WTC11 (cell line): ENCODE measurements around the gene ATG4C. TPM values are rescaled to one million over a fixed set of nuclear protein-coding genes. Genes with fewer than 3 reads are reported as not detected.

Experiments
- ATAC-seq: fragments of 200-7000 bp; cut with Tn5 transposase; 2 replicates; pipeline ENCODE4 v1.10.0; 2021; ENCODE audit warnings: mild to moderate bottlenecking, moderate library complexity
- CTCF ChIA-PET: fragments of 300-600 bp; sonication (Branson Sonifier 250); formaldehyde crosslinking; loops from one replicate; lab custom pipeline; 2021; ENCODE audit warnings: antibody characterized with exemption; lab: Charles Lee
- POLR2A ChIA-PET: fragments of 350-600 bp; sonication (Branson Sonifier 250); formaldehyde crosslinking; loops from one replicate; lab custom pipeline; 2021; ENCODE audit warnings: antibody characterized with exemption; lab: Charles Lee
- DNase-seq: peaks from one replicate; pipeline ENCODE4 v3.0.0; 2021; ENCODE audit warnings: low spot score
- H3K27ac Mint-ChIP-seq: 2 replicates; pipeline ENCODE4 v1.8.0; 2021; ENCODE audit warnings: mixed read lengths
- H3K27me3 Mint-ChIP-seq: 2 replicates; pipeline ENCODE4 v1.8.0; 2021; ENCODE audit warnings: low read depth, mild to moderate bottlenecking, moderate library complexity, mixed read lengths
- H3K36me3 Mint-ChIP-seq: 2 replicates; pipeline ENCODE4 v1.8.0; 2021; ENCODE audit warnings: mixed read lengths
- H3K4me1 Mint-ChIP-seq: 2 replicates; pipeline ENCODE4 v1.8.0; 2022; ENCODE audit warnings: mixed read lengths
- H3K4me3 Mint-ChIP-seq: 2 replicates; pipeline ENCODE4 v1.8.0; 2021; ENCODE audit warnings: mild to moderate bottlenecking, moderate library complexity, mixed read lengths
- H3K9me3 Mint-ChIP-seq: 2 replicates; pipeline ENCODE4 v1.8.0; 2021; ENCODE audit warnings: mixed read lengths
- ATF1 ChIP-seq: sonication (generic); formaldehyde crosslinking; IDR thresholded peaks from 2 replicates; pipeline ENCODE4 v1.8.1; 2023; ENCODE audit warnings: mild to moderate bottlenecking, moderate library complexity, missing genetic modification reagents
- CREB1 ChIP-seq: sonication (generic); formaldehyde crosslinking; IDR thresholded peaks from 2 replicates; pipeline ENCODE4 v1.8.0; 2023; ENCODE audit warnings: mild to moderate bottlenecking, missing genetic modification reagents
- EMX1 ChIP-seq: fragments of 250-450 bp; sonication (Bioruptor Pico); IDR thresholded peaks from 2 replicates; pipeline ENCODE4 v1.8.0; 2021; ENCODE audit warnings: mild to moderate bottlenecking
- ESRRA ChIP-seq: sonication (generic); formaldehyde crosslinking; IDR thresholded peaks from 2 replicates; pipeline ENCODE4 v1.8.1; 2022; ENCODE audit warnings: mild to moderate bottlenecking, missing genetic modification reagents, borderline replicate concordance
- ETV6 ChIP-seq: sonication (generic); formaldehyde crosslinking; IDR thresholded peaks from 2 replicates; pipeline ENCODE4 v1.8.1; 2022; ENCODE audit warnings: mild to moderate bottlenecking, missing genetic modification reagents
- FOXK1 ChIP-seq: sonication (generic); formaldehyde crosslinking; IDR thresholded peaks from 2 replicates; pipeline ENCODE4 v1.8.0; 2022; ENCODE audit warnings: mild to moderate bottlenecking, moderate library complexity, missing genetic modification reagents
- GRHL2 ChIP-seq: fragments of 250-450 bp; sonication (Bioruptor Pico); IDR thresholded peaks from 2 replicates; pipeline ENCODE4 v1.8.0; 2022; ENCODE audit warnings: mild to moderate bottlenecking, moderate library complexity; ENCODE audit not compliant: insufficient replicate concordance, severe bottlenecking
- KAT7 ChIP-seq: sonication (generic); formaldehyde crosslinking; IDR thresholded peaks from 2 replicates; pipeline ENCODE4 v1.8.1; 2023; ENCODE audit warnings: missing genetic modification reagents, mild to moderate bottlenecking, borderline replicate concordance
- NFE2L1 ChIP-seq: sonication (generic); formaldehyde crosslinking; IDR thresholded peaks from 2 replicates; pipeline ENCODE4 v1.8.1; 2023; ENCODE audit warnings: missing genetic modification reagents
- RORB ChIP-seq: fragments of 250-450 bp; sonication (Bioruptor Pico); IDR thresholded peaks from 2 replicates; pipeline ENCODE4 v1.9.0; 2021; ENCODE audit warnings: mild to moderate bottlenecking
- SOX15 ChIP-seq: fragments of 250-450 bp; sonication (Bioruptor Pico); IDR thresholded peaks from 2 replicates; pipeline ENCODE4 v1.9.0; 2021; ENCODE audit warnings: mild to moderate bottlenecking
- SP1 ChIP-seq: sonication (generic); formaldehyde crosslinking; conservative IDR thresholded peaks from 2 replicates; pipeline ENCODE4 v1.8.1; 2022; ENCODE audit warnings: missing genetic modification reagents
- TCF7 ChIP-seq: sonication (generic); formaldehyde crosslinking; IDR thresholded peaks from 2 replicates; pipeline ENCODE4 v1.8.0; 2022; ENCODE audit warnings: mild to moderate bottlenecking, low read depth, missing genetic modification reagents, moderate library complexity
- TEAD4 ChIP-seq: sonication (generic); formaldehyde crosslinking; IDR thresholded peaks from 2 replicates; pipeline ENCODE4 v1.8.0; 2022; ENCODE audit warnings: mild to moderate bottlenecking, missing genetic modification reagents
- ZNF121 ChIP-seq: sonication (generic); formaldehyde crosslinking; IDR thresholded peaks from 2 replicates; pipeline ENCODE4 v1.8.0; 2023; ENCODE audit warnings: missing genetic modification reagents
- ZNF138 ChIP-seq: sonication (generic); formaldehyde crosslinking; conservative IDR thresholded peaks from 2 replicates; pipeline ENCODE4 v1.8.1; 2022; ENCODE audit warnings: mild to moderate bottlenecking, moderate library complexity, missing genetic modification reagents
- ZNF317 ChIP-seq: sonication (generic); formaldehyde crosslinking; IDR thresholded peaks from 2 replicates; pipeline ENCODE4 v1.8.1; 2023; ENCODE audit warnings: low read depth, mild to moderate bottlenecking, moderate library complexity, missing genetic modification reagents, borderline replicate concordance
- ZNF671 ChIP-seq: fragments of 250-450 bp; sonication (Bioruptor Pico); IDR thresholded peaks from 2 replicates; pipeline ENCODE4 v1.8.0; 2021; ENCODE audit warnings: mild to moderate bottlenecking
- total RNA-seq: library from RNA; stranded (reverse); gene quantifications from 3 replicates; pipeline ENCODE4 v1.2.3, GENCODE V29; 2021
- TF ChIP-seq, protein P1 (sequence below): sonication (generic); formaldehyde crosslinking; IDR thresholded peaks from 2 replicates; pipeline ENCODE4 v1.8.1; 2022; ENCODE audit warnings: low read depth, mild to moderate bottlenecking, moderate library complexity, missing genetic modification reagents, borderline replicate concordance
- TF ChIP-seq, protein P2 (sequence below): fragments of 250-450 bp; sonication (Bioruptor Pico); IDR thresholded peaks from 2 replicates; pipeline ENCODE4 v1.9.0; 2021; ENCODE audit warnings: mild to moderate bottlenecking
- TF ChIP-seq, protein P3 (sequence below): sonication (generic); formaldehyde crosslinking; IDR thresholded peaks from 2 replicates; pipeline ENCODE4 v1.8.0; 2022; ENCODE audit warnings: mild to moderate bottlenecking, missing genetic modification reagents
- TF ChIP-seq, protein P4 (sequence below): sonication (generic); formaldehyde crosslinking; IDR thresholded peaks from 2 replicates; pipeline ENCODE4 v1.8.0; 2022; ENCODE audit warnings: mild to moderate bottlenecking, missing genetic modification reagents
- TF ChIP-seq, protein P5 (sequence below): sonication (generic); formaldehyde crosslinking; IDR thresholded peaks from 2 replicates; pipeline ENCODE4 v1.8.1; 2022; ENCODE audit warnings: mild to moderate bottlenecking, moderate library complexity, missing genetic modification reagents
- TF ChIP-seq, protein P6 (sequence below): sonication (generic); formaldehyde crosslinking; IDR thresholded peaks from 2 replicates; pipeline ENCODE4 v1.8.1; 2023; ENCODE audit warnings: mild to moderate bottlenecking, missing genetic modification reagents, borderline replicate concordance

ATG4C gene
- total RNA-seq, 1 experiment from 2014 or later = 16.6 TPM

DNA sequence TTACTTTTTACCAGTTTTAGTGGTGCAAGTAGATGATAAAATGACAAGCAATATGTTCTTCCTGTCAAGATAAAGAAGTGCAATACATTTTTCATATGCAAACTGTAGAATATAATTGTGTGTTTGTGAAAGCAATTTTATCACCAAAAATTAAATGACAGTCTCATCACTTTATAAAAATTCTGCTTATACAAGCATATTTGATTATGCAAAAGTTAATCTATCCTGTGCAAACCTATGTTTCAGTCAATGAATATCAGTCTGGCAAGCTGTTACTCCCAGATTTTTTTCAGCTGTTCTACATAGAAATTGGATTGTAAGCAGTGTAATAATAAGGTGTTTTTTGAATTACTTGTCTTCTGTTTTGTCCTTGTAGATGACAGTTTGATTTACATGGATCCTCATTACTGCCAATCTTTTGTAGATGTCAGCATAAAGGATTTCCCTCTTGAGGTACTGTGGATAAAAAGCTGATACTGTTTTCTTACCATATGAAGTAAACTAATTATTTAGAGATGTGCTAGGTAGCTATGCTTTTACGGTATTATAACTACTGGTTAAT is 50.5 kb downstream of the ATG4C start:
- ChIA-PET POLR2A (no interaction called here), CTCF (interaction anchor here (1.0 kb wide), 1 partner anchor 15 kb away, joined by 3 read pairs; no protein-coding TSS in a partner anchor)
- no peak overlapping the region for H3K27ac Mint-ChIP-seq
- no peaks in the 10 kb centered on the region for H3K27me3 Mint-ChIP-seq
- H3K4me1 Mint-ChIP-seq = peaks cover 3% of the 10 kb centered on the region
- no peak for ATAC-seq
- TF ChIP-seq ZNF138 (CRISPR knock-in tag) (no peak), ETV6 (CRISPR knock-in tag) (no peak), SP1 (CRISPR knock-in tag) (no peak), ZNF317 (CRISPR knock-in tag) (no peak), ZNF121 (CRISPR knock-in tag) (no peak), SOX15 (CRISPR knock-in tag) (no peak), TCF7 (CRISPR knock-in tag) (no peak), TEAD4 (CRISPR knock-in tag) (no peak), CREB1 (CRISPR knock-in tag) (no peak), FOXK1 (CRISPR knock-in tag) (no peak), ESRRA (CRISPR knock-in tag) (no peak), EMX1 (CRISPR knock-in tag) (no peak), RORB (CRISPR knock-in tag) (no peak), ATF1 (CRISPR knock-in tag) (no peak)
- TF ChIP-seq, protein P1, sequence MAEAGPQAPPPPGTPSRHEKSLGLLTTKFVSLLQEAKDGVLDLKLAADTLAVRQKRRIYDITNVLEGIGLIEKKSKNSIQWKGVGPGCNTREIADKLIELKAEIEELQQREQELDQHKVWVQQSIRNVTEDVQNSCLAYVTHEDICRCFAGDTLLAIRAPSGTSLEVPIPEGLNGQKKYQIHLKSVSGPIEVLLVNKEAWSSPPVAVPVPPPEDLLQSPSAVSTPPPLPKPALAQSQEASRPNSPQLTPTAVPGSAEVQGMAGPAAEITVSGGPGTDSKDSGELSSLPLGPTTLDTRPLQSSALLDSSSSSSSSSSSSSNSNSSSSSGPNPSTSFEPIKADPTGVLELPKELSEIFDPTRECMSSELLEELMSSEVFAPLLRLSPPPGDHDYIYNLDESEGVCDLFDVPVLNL (CRISPR knock-in tag) = no peak
- TF ChIP-seq, protein P2, sequence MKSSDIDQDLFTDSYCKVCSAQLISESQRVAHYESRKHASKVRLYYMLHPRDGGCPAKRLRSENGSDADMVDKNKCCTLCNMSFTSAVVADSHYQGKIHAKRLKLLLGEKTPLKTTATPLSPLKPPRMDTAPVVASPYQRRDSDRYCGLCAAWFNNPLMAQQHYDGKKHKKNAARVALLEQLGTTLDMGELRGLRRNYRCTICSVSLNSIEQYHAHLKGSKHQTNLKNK (CRISPR knock-in tag) = no peak
- TF ChIP-seq, protein P3, sequence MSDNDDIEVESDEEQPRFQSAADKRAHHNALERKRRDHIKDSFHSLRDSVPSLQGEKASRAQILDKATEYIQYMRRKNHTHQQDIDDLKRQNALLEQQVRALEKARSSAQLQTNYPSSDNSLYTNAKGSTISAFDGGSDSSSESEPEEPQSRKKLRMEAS (CRISPR knock-in tag) = no peak
- TF ChIP-seq, protein P4, sequence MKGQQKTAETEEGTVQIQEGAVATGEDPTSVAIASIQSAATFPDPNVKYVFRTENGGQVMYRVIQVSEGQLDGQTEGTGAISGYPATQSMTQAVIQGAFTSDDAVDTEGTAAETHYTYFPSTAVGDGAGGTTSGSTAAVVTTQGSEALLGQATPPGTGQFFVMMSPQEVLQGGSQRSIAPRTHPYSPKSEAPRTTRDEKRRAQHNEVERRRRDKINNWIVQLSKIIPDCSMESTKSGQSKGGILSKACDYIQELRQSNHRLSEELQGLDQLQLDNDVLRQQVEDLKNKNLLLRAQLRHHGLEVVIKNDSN (CRISPR knock-in tag) = no peak
- no peak for DNase-seq
- H3K4me3 Mint-ChIP-seq = no peak overlapping the region
- no peaks in the 10 kb centered on the region for H3K36me3 Mint-ChIP-seq
- no peaks in the 10 kb centered on the region for H3K9me3 Mint-ChIP-seq

DNA sequence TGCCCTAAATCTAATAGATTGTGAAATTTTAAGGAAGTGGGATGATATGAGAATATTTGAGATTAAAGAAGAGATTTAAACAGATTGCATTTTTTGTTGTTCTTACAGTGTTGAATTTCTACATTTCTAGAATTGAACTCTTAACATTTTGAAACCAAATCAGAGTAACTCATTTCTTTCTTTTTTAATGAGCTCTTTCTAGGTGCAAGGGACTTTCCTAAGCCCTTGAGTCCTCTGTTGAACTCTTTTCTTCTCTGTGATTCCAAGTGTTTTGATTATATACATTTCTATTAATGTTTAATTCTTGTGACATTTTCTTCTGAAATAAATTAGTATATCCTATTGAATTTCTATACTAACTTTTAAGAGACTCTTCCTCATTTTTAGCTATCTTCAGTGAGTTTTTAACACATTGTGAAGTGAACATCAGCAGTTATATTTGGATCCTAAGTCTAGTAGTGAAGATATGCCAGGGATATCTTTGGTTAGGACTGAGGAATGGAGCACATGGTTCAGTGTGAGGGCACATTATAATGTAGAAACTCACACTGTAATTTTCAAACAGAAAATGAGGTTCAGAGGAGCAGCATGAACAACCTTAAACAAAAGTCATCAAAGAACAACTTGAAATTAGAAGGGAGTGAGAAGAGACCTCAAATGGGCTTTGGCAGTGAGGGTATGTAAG is 53.1 kb downstream of the ATG4C start:
- H3K36me3 Mint-ChIP-seq = no peaks in the 10 kb centered on the region
- H3K4me1 Mint-ChIP-seq = peaks cover 10% of the 10 kb centered on the region
- POLR2A ChIA-PET = no interaction called here
- CTCF ChIA-PET = no interaction called here
- no peaks in the 10 kb centered on the region for H3K9me3 Mint-ChIP-seq
- no peaks in the 10 kb centered on the region for H3K27me3 Mint-ChIP-seq
- no peak for ATAC-seq
- no peak for DNase-seq
- H3K27ac Mint-ChIP-seq = peak overlapping the region; percentile 9; the same call in 1 of the 2 replicates
- no peak overlapping the region for H3K4me3 Mint-ChIP-seq
- TF ChIP-seq, protein P5, sequence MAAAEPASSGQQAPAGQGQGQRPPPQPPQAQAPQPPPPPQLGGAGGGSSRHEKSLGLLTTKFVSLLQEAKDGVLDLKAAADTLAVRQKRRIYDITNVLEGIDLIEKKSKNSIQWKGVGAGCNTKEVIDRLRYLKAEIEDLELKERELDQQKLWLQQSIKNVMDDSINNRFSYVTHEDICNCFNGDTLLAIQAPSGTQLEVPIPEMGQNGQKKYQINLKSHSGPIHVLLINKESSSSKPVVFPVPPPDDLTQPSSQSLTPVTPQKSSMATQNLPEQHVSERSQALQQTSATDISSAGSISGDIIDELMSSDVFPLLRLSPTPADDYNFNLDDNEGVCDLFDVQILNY (CRISPR knock-in tag) = no peak
- no peak for TF ChIP-seq NFE2L1 (CRISPR knock-in tag)
- TF ChIP-seq, protein P6, sequence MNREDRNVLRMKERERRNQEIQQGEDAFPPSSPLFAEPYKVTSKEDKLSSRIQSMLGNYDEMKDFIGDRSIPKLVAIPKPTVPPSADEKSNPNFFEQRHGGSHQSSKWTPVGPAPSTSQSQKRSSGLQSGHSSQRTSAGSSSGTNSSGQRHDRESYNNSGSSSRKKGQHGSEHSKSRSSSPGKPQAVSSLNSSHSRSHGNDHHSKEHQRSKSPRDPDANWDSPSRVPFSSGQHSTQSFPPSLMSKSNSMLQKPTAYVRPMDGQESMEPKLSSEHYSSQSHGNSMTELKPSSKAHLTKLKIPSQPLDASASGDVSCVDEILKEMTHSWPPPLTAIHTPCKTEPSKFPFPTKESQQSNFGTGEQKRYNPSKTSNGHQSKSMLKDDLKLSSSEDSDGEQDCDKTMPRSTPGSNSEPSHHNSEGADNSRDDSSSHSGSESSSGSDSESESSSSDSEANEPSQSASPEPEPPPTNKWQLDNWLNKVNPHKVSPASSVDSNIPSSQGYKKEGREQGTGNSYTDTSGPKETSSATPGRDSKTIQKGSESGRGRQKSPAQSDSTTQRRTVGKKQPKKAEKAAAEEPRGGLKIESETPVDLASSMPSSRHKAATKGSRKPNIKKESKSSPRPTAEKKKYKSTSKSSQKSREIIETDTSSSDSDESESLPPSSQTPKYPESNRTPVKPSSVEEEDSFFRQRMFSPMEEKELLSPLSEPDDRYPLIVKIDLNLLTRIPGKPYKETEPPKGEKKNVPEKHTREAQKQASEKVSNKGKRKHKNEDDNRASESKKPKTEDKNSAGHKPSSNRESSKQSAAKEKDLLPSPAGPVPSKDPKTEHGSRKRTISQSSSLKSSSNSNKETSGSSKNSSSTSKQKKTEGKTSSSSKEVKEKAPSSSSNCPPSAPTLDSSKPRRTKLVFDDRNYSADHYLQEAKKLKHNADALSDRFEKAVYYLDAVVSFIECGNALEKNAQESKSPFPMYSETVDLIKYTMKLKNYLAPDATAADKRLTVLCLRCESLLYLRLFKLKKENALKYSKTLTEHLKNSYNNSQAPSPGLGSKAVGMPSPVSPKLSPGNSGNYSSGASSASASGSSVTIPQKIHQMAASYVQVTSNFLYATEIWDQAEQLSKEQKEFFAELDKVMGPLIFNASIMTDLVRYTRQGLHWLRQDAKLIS = no peak
- no peak for TF ChIP-seq GRHL2
- TF ChIP-seq KAT7 (CRISPR knock-in tag) = no peak
- TF ChIP-seq RORB (CRISPR knock-in tag) = no peak
- no peak for TF ChIP-seq ZNF671 (CRISPR knock-in tag)
